ENCODE results near the gene CROCC2. TPM values are rescaled to one million over a fixed set of nuclear protein-coding genes. Genes with fewer than 3 reads are reported as not detected.

The CROCC2 gene
- total and polyA plus RNA-seq, 2 of the 13 experiments (the other 11 are each of a cell fraction or from before 2014, with no cell fraction given): not detected

DNA sequence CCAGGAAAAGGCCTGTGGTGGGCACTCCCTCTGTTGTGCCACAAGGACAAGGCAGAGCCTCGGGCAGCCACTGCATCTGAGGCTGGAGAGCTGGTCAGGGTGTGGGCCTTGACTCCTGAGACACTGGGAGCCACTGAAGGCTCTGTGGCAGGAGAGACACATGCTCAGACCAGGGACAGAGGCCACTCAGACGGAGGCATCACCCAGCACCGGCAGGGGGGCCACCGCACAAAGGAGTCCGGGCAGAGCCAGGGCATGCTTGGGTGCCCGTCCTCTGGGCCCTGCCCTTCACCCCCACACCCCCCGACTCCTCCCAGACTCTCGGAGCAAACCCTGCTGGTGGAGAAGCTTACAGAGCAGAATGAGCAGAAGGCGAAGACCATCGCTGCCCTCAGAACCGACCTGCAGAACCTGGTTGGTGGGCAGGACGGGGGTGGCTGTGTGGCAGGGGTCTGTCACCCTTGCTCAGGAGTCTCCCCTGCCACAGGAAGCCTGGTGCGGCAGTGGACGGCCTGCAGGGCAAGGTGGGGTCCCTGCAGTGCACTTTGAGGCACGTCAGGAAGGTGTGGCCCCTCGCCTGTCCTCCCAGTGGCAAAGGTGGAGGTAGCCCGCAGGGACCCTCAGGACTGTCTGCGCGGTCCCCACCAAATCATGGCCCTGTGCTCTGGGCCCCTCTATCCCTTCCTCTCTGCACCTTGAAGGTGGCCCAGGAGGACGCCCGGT lies 26.0 kb downstream of the CROCC2 start:
- intact Hi-C loops (cut with micrococcal nuclease; ENCODE audit: unreplicated experiment): no loop called here
- ChIA-PET CTCF (ENCODE audit: low intra/inter-chr PET ratio, low total read pairs) (no interaction called here), POLR2A (no interaction called here)
- no peaks in the 10 kb centered on the region for H4K20me1 ChIP-seq (ENCODE audit: insufficient read depth, low read length)
- ATAC-seq: no peak
- no peaks in the 10 kb centered on the region for H3K36me3 ChIP-seq (replicated peaks in 1 of 2; ENCODE audit: control insufficient read depth in 1 of 2, insufficient read depth in 2 of 2, low read length in 2 of 2)
- H2AFZ ChIP-seq (ENCODE audit: low read length): no peak overlapping the region
- H3K79me2 ChIP-seq (ENCODE audit: insufficient read depth, low read length): no peaks in the 10 kb centered on the region
- H3K4me1 ChIP-seq (ENCODE audit: insufficient read depth, low read length): no peaks in the 10 kb centered on the region
- no peak overlapping the region for H3K9ac ChIP-seq (ENCODE audit: insufficient read depth, low read depth, low read length)
- in situ Hi-C loops (cut with HindIII; ENCODE audit: extremely low pct_ligation_motif_present, low pct_unique_long_range_greater_than_20kb): no loop called here
- no peak overlapping the region for H3K4me2 ChIP-seq (ENCODE audit: low read depth, low read length)
- TF ChIP-seq ELF3 (CRISPR knock-in tag; IDR thresholded peaks at IDR 0.05) (no peak), MEIS1 (CRISPR knock-in tag; IDR thresholded peaks at IDR 0.05; ENCODE audit: borderline replicate concordance) (no peak), PCBP2 (optimal IDR thresholded peaks at IDR 0.05; ENCODE audit: low read depth, low read length, poor library complexity, severe bottlenecking) (no peak), PITX1 (CRISPR knock-in tag; IDR thresholded peaks at IDR 0.05) (no peak), ZFP62 (CRISPR knock-in tag; IDR thresholded peaks at IDR 0.05) (no peak), SKI (IDR thresholded peaks at IDR 0.05; ENCODE audit: partially characterized antibody) (no peak), PAX8 (CRISPR knock-in tag; IDR thresholded peaks at IDR 0.05; ENCODE audit: borderline replicate concordance) (no peak), HNRNPLL (IDR thresholded peaks at IDR 0.05; ENCODE audit: low read depth, low read length, poor library complexity, severe bottlenecking) (no peak), ZNF547 (CRISPR knock-in tag; IDR thresholded peaks at IDR 0.05) (no peak)
- TF ChIP-seq, protein P1, sequence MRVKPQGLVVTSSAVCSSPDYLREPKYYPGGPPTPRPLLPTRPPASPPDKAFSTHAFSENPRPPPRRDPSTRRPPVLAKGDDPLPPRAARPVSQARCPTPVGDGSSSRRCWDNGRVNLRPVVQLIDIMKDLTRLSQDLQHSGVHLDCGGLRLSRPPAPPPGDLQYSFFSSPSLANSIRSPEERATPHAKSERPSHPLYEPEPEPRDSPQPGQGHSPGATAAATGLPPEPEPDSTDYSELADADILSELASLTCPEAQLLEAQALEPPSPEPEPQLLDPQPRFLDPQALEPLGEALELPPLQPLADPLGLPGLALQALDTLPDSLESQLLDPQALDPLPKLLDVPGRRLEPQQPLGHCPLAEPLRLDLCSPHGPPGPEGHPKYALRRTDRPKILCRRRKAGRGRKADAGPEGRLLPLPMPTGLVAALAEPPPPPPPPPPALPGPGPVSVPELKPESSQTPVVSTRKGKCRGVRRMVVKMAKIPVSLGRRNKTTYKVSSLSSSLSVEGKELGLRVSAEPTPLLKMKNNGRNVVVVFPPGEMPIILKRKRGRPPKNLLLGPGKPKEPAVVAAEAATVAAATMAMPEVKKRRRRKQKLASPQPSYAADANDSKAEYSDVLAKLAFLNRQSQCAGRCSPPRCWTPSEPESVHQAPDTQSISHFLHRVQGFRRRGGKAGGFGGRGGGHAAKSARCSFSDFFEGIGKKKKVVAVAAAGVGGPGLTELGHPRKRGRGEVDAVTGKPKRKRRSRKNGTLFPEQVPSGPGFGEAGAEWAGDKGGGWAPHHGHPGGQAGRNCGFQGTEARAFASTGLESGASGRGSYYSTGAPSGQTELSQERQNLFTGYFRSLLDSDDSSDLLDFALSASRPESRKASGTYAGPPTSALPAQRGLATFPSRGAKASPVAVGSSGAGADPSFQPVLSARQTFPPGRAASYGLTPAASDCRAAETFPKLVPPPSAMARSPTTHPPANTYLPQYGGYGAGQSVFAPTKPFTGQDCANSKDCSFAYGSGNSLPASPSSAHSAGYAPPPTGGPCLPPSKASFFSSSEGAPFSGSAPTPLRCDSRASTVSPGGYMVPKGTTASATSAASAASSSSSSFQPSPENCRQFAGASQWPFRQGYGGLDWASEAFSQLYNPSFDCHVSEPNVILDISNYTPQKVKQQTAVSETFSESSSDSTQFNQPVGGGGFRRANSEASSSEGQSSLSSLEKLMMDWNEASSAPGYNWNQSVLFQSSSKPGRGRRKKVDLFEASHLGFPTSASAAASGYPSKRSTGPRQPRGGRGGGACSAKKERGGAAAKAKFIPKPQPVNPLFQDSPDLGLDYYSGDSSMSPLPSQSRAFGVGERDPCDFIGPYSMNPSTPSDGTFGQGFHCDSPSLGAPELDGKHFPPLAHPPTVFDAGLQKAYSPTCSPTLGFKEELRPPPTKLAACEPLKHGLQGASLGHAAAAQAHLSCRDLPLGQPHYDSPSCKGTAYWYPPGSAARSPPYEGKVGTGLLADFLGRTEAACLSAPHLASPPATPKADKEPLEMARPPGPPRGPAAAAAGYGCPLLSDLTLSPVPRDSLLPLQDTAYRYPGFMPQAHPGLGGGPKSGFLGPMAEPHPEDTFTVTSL (CRISPR knock-in tag; IDR thresholded peaks at IDR 0.05; ENCODE audit: borderline replicate concordance): no peak
- TF ChIP-seq, protein P2, sequence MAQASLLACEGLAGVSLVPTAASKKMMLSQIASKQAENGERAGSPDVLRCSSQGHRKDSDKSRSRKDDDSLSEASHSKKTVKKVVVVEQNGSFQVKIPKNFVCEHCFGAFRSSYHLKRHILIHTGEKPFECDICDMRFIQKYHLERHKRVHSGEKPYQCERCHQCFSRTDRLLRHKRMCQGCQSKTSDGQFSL (CRISPR knock-in tag; IDR thresholded peaks at IDR 0.05): no peak
- FAIRE-seq: no peak
- no peak overlapping the region for H3K27ac ChIP-seq (ENCODE audit: extremely low read length, insufficient read depth, low read length)
- no peaks in the 10 kb centered on the region for H3K9me3 ChIP-seq (ENCODE audit: low read length)
- BruUV-seq (replicated peaks): no TSS peak
- no peak for DNase-seq (ENCODE audit: low spot score)
- H3K4me3 ChIP-seq (replicated peaks in 1 of 3; ENCODE audit: insufficient read depth in 1 of 3, low read depth in 2 of 3, low read length in 3 of 3): no peak overlapping the region
- WGBS (ENCODE audit: low lambda C conversion rate): 39% methylated on average over 14 of the region's 21 CpGs
- peaks cover 28 to 97% of the 10 kb centered on the region in 2 experiments for H3K27me3 ChIP-seq (ENCODE audit: control insufficient read depth in 1 of 2, insufficient read depth in 2 of 2, low read length in 2 of 2)

Measured in HepG2 (cell line).